HG03342 (cell line): Measurements from ENCODE around the gene NOX4.
"Not testable (repeated sequence)": the region's sequence is repeated elsewhere in the genome, so short reads cannot be mapped to it uniquely, and the experiment has no call there.

Source experiments
- ATAC-seq: cut with Tn5 transposase; IDR thresholded peaks from one replicate; pipeline ENCODE4 v1.9.1; 2021; ENCODE audit warnings: mild to moderate bottlenecking, moderate library complexity; ENCODE audit not compliant: unreplicated experiment

Gene NOX4

GRCh38 chr11:89382986-89383385, 108.2 kb downstream of the NOX4 start:
- ATAC-seq: not testable (repeated sequence)

GRCh38 chr11:89381094-89381493, 110.1 kb downstream of the NOX4 start:
- ATAC-seq: no peak

GRCh38 chr11:89379976-89380771, 111.0 kb downstream of the NOX4 start:
- ATAC-seq: not testable (repeated sequence)

- ATAC-seq: not testable (repeated sequence)
Measured at GRCh38 chr11:89378986-89379385, 112.2 kb downstream of the NOX4 start.

- ATAC-seq: not testable (repeated sequence)
Measured at GRCh38 chr11:89369356-89369755, 121.8 kb downstream of the NOX4 start.

GRCh38 chr11:89364856-89365255, 126.3 kb downstream of the NOX4 start:
- not testable (repeated sequence) for ATAC-seq

GRCh38 chr11:89361734-89362133, 129.4 kb downstream of the NOX4 start:
- ATAC-seq: no peak

GRCh38 chr11:89359208-89359607, 132.0 kb downstream of the NOX4 start:
- not testable (repeated sequence) for ATAC-seq

- no peak for ATAC-seq
Measured at GRCh38 chr11:89358761-89359160, 132.4 kb downstream of the NOX4 start.

- ATAC-seq: no peak
Measured at GRCh38 chr11:89355646-89356045, 135.5 kb downstream of the NOX4 start.

GRCh38 chr11:89354513-89354912, 136.7 kb downstream of the NOX4 start:
- ATAC-seq: not testable (repeated sequence)

GRCh38 chr11:89347071-89347470, 144.1 kb downstream of the NOX4 start:
- no peak for ATAC-seq

GRCh38 chr11:89346601-89347000, 144.6 kb downstream of the NOX4 start:
- no peak for ATAC-seq

GRCh38 chr11:89342880-89343572, 148.1 kb downstream of the NOX4 start:
- ATAC-seq: not testable (repeated sequence)

- not testable (repeated sequence) for ATAC-seq
Measured at GRCh38 chr11:89340450-89340849, 150.7 kb downstream of the NOX4 start.

GRCh38 chr11:89338073-89338472, 153.1 kb downstream of the NOX4 start:
- not testable (repeated sequence) for ATAC-seq

- ATAC-seq: not testable (repeated sequence)
Measured at GRCh38 chr11:89337100-89337650, 154.0 kb downstream of the NOX4 start.

GRCh38 chr11:89333704-89334103, 157.5 kb downstream of the NOX4 start:
- not testable (repeated sequence) for ATAC-seq

- not testable (repeated sequence) for ATAC-seq
Measured at GRCh38 chr11:89331940-89332339, 159.2 kb downstream of the NOX4 start.

- no peak for ATAC-seq
Measured at GRCh38 chr11:89327885-89328284, 163.3 kb downstream of the NOX4 start.

GRCh38 chr11:89321401-89321800, 169.8 kb downstream of the NOX4 start:
- ATAC-seq: no peak

GRCh38 chr11:89310607-89311006, 180.6 kb downstream of the NOX4 start:
- not testable (repeated sequence) for ATAC-seq
